Activated T-helper 2 cell treated with anti-CD3 and anti-CD28 coated beads, Interferon-gamma antibody, Interleukin-2, Interleukin-4, amounts not matched to agents 10 μg/mL and 5 μg/mL and 100 μg/mL, durations not matched to agents 14 hours and 24 hours and 36 hours (primary cell): ENCODE results near the gene ELMO3. TPM values are rescaled to one million over a fixed set of nuclear protein-coding genes. Genes with fewer than 3 reads are reported as not detected.
A peak's percentile ranks its signal among the peaks of the same experiment; 100 is the strongest.

Experiments
- DNase-seq: peaks from one replicate; pipeline ENCODE4 v3.0.0; 2021; ENCODE audit warnings: low spot score
- H3K27ac Mint-ChIP-seq: one replicate; pipeline ENCODE4 v1.8.0; 2021; ENCODE audit warnings: mixed read lengths
- H3K27me3 Mint-ChIP-seq: one replicate; pipeline ENCODE4 v1.8.0; 2021; ENCODE audit warnings: low read depth, mixed read lengths
- H3K36me3 Mint-ChIP-seq: one replicate; pipeline ENCODE4 v1.8.0; 2021; ENCODE audit warnings: low read depth, mixed read lengths
- H3K4me1 Mint-ChIP-seq: one replicate; pipeline ENCODE4 v1.8.0; 2021; ENCODE audit warnings: low read depth, mixed read lengths
- H3K4me3 Mint-ChIP-seq: one replicate; pipeline ENCODE4 v1.8.0; 2021; ENCODE audit warnings: low read depth, mild to moderate bottlenecking, moderate library complexity, mixed read lengths
- H3K9me3 Mint-ChIP-seq: one replicate; pipeline ENCODE4 v1.8.0; 2021; ENCODE audit warnings: mixed read lengths
- intact Hi-C: fragments of 100-400 bp; cut with micrococcal nuclease; formaldehyde crosslinking; loops from one replicate; pipeline ENCODE4 v1.15.1; 2023
- total RNA-seq: library from RNA; stranded (reverse); gene quantifications from 2 replicates; pipeline ENCODE4 v1.2.3, GENCODE V29; 2022

The ELMO3 gene
- total RNA-seq, 1 donor from 2014 or later, result 6.8 TPM

GRCh38 chr16:67228905-67229304, 30.0 kb downstream of the ELMO3 start:
- H3K27me3 Mint-ChIP-seq, result no peaks in the 10 kb centered on the region
- H3K4me1 Mint-ChIP-seq, result peaks cover 36% of the 10 kb centered on the region
- peak overlapping the region; percentile 98 for H3K4me3 Mint-ChIP-seq
- no peaks in the 10 kb centered on the region for H3K9me3 Mint-ChIP-seq
- no peak overlapping the region for H3K27ac Mint-ChIP-seq
- intact Hi-C loops, result loop anchor here (5.0 kb wide), 1 partner anchor 47 kb away; the partner anchor contains the start of gene MATCAP1
- DNase-seq, result no peak
- peaks cover 58% of the 10 kb centered on the region for H3K36me3 Mint-ChIP-seq

- Mint-ChIP-seq H3K36me3 (peaks cover 67% of the 10 kb centered on the region), H3K4me3 (no peak overlapping the region)
- intact Hi-C loops, result loop anchor here (5.0 kb wide), 1 partner anchor 48 kb away; the partner anchor contains the start of gene MATCAP1
Measured at GRCh38 chr16:67229906-67230808, 31.2 kb downstream of the ELMO3 start.

GRCh38 chr16:67230809-67231660, 32.1 kb downstream of the ELMO3 start:
- peaks cover 74% of the 10 kb centered on the region for H3K36me3 Mint-ChIP-seq
- no peaks in the 10 kb centered on the region for H3K27me3 Mint-ChIP-seq
- H3K4me1 Mint-ChIP-seq, result peaks cover 18% of the 10 kb centered on the region
- no peak overlapping the region for H3K27ac Mint-ChIP-seq
- intact Hi-C loops, result no loop called here
- no peak overlapping the region for H3K4me3 Mint-ChIP-seq
- DNase-seq, result no peak
- no peaks in the 10 kb centered on the region for H3K9me3 Mint-ChIP-seq

More at GRCh38 chr16:67229906-67230808, 31.2 kb downstream of the ELMO3 start:
- no peak overlapping the region for H3K27ac Mint-ChIP-seq
- DNase-seq, result no peak
- H3K4me1 Mint-ChIP-seq, result peaks cover 25% of the 10 kb centered on the region
- H3K27me3 Mint-ChIP-seq, result no peaks in the 10 kb centered on the region
- H3K9me3 Mint-ChIP-seq, result no peaks in the 10 kb centered on the region

- H3K4me1 Mint-ChIP-seq, result peaks cover 5% of the 10 kb centered on the region
- no peak overlapping the region for H3K27ac Mint-ChIP-seq
- H3K4me3 Mint-ChIP-seq, result no peak overlapping the region
- peaks cover 83% of the 10 kb centered on the region for H3K36me3 Mint-ChIP-seq
- H3K27me3 Mint-ChIP-seq, result no peaks in the 10 kb centered on the region
- DNase-seq, result no peak
- intact Hi-C loops, result no loop called here
- no peaks in the 10 kb centered on the region for H3K9me3 Mint-ChIP-seq
Measured at GRCh38 chr16:67233596-67233995, 34.7 kb downstream of the ELMO3 start.

DNA sequence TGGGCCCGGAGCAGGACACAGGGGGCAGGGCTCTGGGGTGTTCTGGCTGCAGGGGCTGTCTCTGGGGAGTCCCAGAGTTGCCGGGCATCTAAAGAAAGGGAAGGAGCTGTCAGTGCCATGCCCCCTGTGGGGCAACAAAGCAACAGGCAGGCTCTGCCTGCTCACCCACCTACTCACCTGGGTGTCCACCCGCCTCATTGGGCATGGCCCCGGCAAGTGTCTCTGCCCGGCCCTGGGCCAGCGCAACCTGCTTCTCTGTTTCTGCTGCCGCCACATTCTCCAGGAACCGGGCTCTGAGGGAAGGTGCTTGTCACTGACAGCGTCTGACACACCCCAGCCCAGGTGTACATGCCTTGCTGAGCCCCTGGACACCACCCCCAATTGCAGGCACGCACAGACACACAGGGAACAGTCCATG, 35.3 kb downstream of the ELMO3 start:
- Mint-ChIP-seq H3K36me3 (peaks cover 84% of the 10 kb centered on the region), H3K4me3 (no peak overlapping the region), H3K27me3 (no peaks in the 10 kb centered on the region), H3K9me3 (no peaks in the 10 kb centered on the region), H3K4me1 (peaks cover 5% of the 10 kb centered on the region), H3K27ac (no peak overlapping the region)
- no peak for DNase-seq
- intact Hi-C loops, result no loop called here

- Mint-ChIP-seq H3K36me3 (peaks cover 73% of the 10 kb centered on the region), H3K4me1 (peaks cover 8% of the 10 kb centered on the region), H3K4me3 (peak overlapping the region; percentile 17), H3K9me3 (no peaks in the 10 kb centered on the region), H3K27me3 (no peaks in the 10 kb centered on the region), H3K27ac (peak overlapping the region; percentile 82)
- intact Hi-C loops, result loop anchor here (1.0 kb wide), 1 partner anchor 8 kb away; no protein-coding TSS in a partner anchor
- DNase-seq, result no peak
Measured at GRCh38 chr16:67235816-67236562, 37.1 kb downstream of the ELMO3 start.

- intact Hi-C loops, result loop anchor here (1.0 kb wide), 1 partner anchor 8 kb away; no protein-coding TSS in a partner anchor
- H3K4me1 Mint-ChIP-seq, result peaks cover 13% of the 10 kb centered on the region
Measured at GRCh38 chr16:67236563-67237395, 37.8 kb downstream of the ELMO3 start.

DNA sequence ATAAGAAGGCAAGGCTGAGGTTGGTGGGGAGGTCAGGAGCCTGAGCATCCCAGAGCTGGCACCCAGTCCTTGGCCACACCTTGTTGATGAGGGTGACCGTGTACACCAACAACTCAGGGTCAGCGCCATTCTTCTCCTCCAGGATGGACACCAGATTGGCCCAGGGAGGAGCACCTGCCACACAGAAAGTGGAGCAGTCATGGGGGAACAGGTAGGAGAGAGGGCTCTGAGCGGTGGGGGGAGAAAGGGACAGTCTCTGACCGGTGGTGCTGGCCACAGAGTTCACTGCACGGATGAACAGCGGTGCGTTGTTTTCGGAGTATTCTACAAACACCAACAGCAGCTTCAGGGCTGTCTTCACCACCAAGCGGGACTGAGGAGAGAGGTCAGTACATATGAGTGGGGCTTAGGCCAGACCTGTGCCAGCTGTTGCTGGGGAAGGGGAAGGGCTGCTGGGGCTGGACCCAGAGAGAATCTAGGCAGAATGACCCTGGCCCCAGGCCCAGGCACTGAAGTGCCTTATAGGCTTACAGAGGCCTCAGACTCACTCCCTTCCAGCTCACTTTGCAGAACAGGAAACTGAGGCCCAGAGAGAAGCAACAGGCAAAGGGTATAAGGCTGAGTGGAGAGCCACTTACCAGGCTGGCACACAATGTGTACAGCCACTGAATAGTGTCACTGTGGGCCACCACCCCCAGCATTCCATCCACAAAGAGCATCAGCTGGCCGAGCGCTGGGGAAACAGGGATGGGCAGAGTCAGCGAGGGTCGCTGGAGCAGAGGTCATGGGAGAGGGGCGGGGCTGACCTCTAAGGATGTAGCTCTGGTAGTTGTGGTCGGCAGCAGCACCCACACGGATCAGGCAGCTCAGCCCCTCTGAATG, 38.7 kb downstream of the ELMO3 start:
- Mint-ChIP-seq H3K36me3 (peaks cover 59% of the 10 kb centered on the region), H3K27ac (no peak overlapping the region), H3K9me3 (no peaks in the 10 kb centered on the region), H3K4me1 (peaks cover 16% of the 10 kb centered on the region), H3K27me3 (no peaks in the 10 kb centered on the region), H3K4me3 (no peak overlapping the region)
- DNase-seq, result no peak
- intact Hi-C loops, result no loop called here

More at GRCh38 chr16:67236563-67237395, 37.8 kb downstream of the ELMO3 start:
- peak overlapping the region; percentile 82 for H3K27ac Mint-ChIP-seq
- H3K9me3 Mint-ChIP-seq, result no peaks in the 10 kb centered on the region
- peaks cover 68% of the 10 kb centered on the region for H3K36me3 Mint-ChIP-seq
- no peaks in the 10 kb centered on the region for H3K27me3 Mint-ChIP-seq
- DNase-seq, result peak; percentile 71
- peak overlapping the region; percentile 17 for H3K4me3 Mint-ChIP-seq

- no peaks in the 10 kb centered on the region for H3K9me3 Mint-ChIP-seq
- no peaks in the 10 kb centered on the region for H3K27me3 Mint-ChIP-seq
- peaks cover 56% of the 10 kb centered on the region for H3K36me3 Mint-ChIP-seq
- H3K27ac Mint-ChIP-seq, result no peak overlapping the region
- H3K4me3 Mint-ChIP-seq, result no peak overlapping the region
- peaks cover 19% of the 10 kb centered on the region for H3K4me1 Mint-ChIP-seq
- intact Hi-C loops, result no loop called here
- no peak for DNase-seq
Measured at GRCh38 chr16:67238278-67238575, 39.3 kb downstream of the ELMO3 start.

DNA sequence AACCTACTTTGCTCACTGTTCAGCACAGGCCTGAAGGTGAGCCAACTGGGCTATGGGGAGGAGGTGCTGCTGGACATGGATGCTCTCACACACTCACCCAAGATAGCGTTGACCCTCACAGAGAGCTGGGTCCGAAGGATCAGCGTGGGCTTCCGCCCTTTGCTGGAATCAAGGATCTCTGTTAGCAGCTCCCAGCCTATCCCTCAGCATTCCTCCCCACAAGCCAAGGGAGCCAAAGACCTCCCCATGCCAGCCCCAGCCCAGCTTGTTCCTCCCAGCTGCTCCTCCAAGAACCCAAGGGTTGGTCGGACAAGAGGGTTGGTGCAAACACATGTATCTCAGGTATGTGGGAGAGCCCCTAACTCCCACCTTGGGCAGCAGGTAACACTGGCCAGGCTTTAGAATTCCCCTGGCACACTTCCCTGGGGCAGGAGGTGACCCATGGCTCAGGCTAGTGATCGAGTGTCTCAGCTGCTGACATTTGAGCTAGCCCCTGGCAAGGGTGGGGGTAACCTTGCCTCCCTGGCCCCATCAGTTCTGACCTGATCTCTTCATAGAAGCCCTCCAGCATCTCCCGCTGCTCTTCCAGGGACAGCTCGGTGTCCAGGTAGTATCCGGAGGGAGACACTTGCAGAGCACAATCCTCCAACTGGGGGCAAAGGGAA, 40.0 kb downstream of the ELMO3 start:
- intact Hi-C loops, result no loop called here
- H3K27ac Mint-ChIP-seq, result no peak overlapping the region
- no peak overlapping the region for H3K4me3 Mint-ChIP-seq
- peaks cover 51% of the 10 kb centered on the region for H3K36me3 Mint-ChIP-seq
- no peaks in the 10 kb centered on the region for H3K9me3 Mint-ChIP-seq
- H3K4me1 Mint-ChIP-seq, result peaks cover 25% of the 10 kb centered on the region
- DNase-seq, result no peak
- no peaks in the 10 kb centered on the region for H3K27me3 Mint-ChIP-seq
